ENCODE data around the gene NKX3-2. TPM values are rescaled to one million over a fixed set of nuclear protein-coding genes. Genes with fewer than 3 reads are reported as not detected.

NKX3-2 gene
- total and polyA plus RNA-seq, 9 donors: 0.09 to 0.84 (median 0.19) TPM

GRCh38 chr4:13546142-13546940, 2.0 kb upstream of the NKX3-2 start:
- H3K4me3 ChIP-seq (ENCODE audit: low read length): no peak overlapping the region
- 20% methylated on average over 6 of the region's 18 CpGs for WGBS (ENCODE audit: insufficient coverage)
- H3K4me1 ChIP-seq (ENCODE audit: control insufficient read depth, insufficient read depth, low read length): peaks cover 35% of the 10 kb centered on the region
- no peak overlapping the region for H3K27ac ChIP-seq (ENCODE audit: low read length)
- no peak for DNase-seq
- H3K36me3 ChIP-seq (ENCODE audit: control insufficient read depth, insufficient read depth, low read length): no peaks in the 10 kb centered on the region
- H3K27me3 ChIP-seq (ENCODE audit: control insufficient read depth, insufficient read depth, low read length): peaks cover 75% of the 10 kb centered on the region
- H3K9me3 ChIP-seq (replicated peaks; ENCODE audit: control insufficient read depth, low read depth, low read length): no peaks in the 10 kb centered on the region

GRCh38 chr4:13545394-13545808, 1.1 kb upstream of the NKX3-2 start:
- H3K36me3 ChIP-seq (ENCODE audit: control insufficient read depth, insufficient read depth, low read length): no peaks in the 10 kb centered on the region
- H3K9me3 ChIP-seq (replicated peaks; ENCODE audit: control insufficient read depth, low read depth, low read length): no peaks in the 10 kb centered on the region
- WGBS (ENCODE audit: insufficient coverage): no CpG with 5 or more reads among the region's 8 CpGs
- DNase-seq: no peak
- no peak overlapping the region for H3K27ac ChIP-seq (ENCODE audit: low read length)
- H3K4me1 ChIP-seq (ENCODE audit: control insufficient read depth, insufficient read depth, low read length): peaks cover 35% of the 10 kb centered on the region
- peaks cover 84% of the 10 kb centered on the region for H3K27me3 ChIP-seq (ENCODE audit: control insufficient read depth, insufficient read depth, low read length)
- no peak overlapping the region for H3K4me3 ChIP-seq (ENCODE audit: low read length)

GRCh38 chr4:13544606-13545393, 492 bp upstream of the NKX3-2 start:
- Histone ChIP-seq H3K9me3 (replicated peaks; ENCODE audit: control insufficient read depth, low read depth, low read length) (no peaks in the 10 kb centered on the region), H3K4me1 (ENCODE audit: control insufficient read depth, insufficient read depth, low read length) (peaks cover 38% of the 10 kb centered on the region), H3K36me3 (ENCODE audit: control insufficient read depth, insufficient read depth, low read length) (no peaks in the 10 kb centered on the region), H3K27me3 (ENCODE audit: control insufficient read depth, insufficient read depth, low read length) (peaks cover 86% of the 10 kb centered on the region), H3K4me3 (ENCODE audit: low read length) (peak overlapping the region; percentile 63), H3K27ac (ENCODE audit: low read length) (peak overlapping the region; percentile 29)
- WGBS (ENCODE audit: insufficient coverage): under 1% methylated on average over 49 of the region's 54 CpGs
- peak; percentile 90 for DNase-seq

- Histone ChIP-seq H3K36me3 (ENCODE audit: control insufficient read depth, insufficient read depth, low read length) (no peaks in the 10 kb centered on the region), H3K27me3 (ENCODE audit: control insufficient read depth, insufficient read depth, low read length) (peaks cover 88% of the 10 kb centered on the region), H3K9me3 (replicated peaks; ENCODE audit: control insufficient read depth, low read depth, low read length) (no peaks in the 10 kb centered on the region), H3K4me3 (ENCODE audit: low read length) (peak overlapping the region; percentile 26), H3K27ac (ENCODE audit: low read length) (no peak overlapping the region), H3K4me1 (ENCODE audit: control insufficient read depth, insufficient read depth, low read length) (peaks cover 34% of the 10 kb centered on the region)
- DNase-seq: no peak
- WGBS (ENCODE audit: insufficient coverage): 24% methylated on average over 29 of the region's 30 CpGs
Observed at GRCh38 chr4:13543032-13543838, 1.1 kb downstream of the NKX3-2 start.

- peaks cover 88% of the 10 kb centered on the region for H3K27me3 ChIP-seq (ENCODE audit: control insufficient read depth, insufficient read depth, low read length)
- 12% methylated on average over 17 of the region's 27 CpGs for WGBS (ENCODE audit: insufficient coverage)
- no peak overlapping the region for H3K27ac ChIP-seq (ENCODE audit: low read length)
- H3K4me3 ChIP-seq (ENCODE audit: low read length): no peak overlapping the region
- H3K4me1 ChIP-seq (ENCODE audit: control insufficient read depth, insufficient read depth, low read length): peaks cover 34% of the 10 kb centered on the region
- DNase-seq: no peak
- H3K36me3 ChIP-seq (ENCODE audit: control insufficient read depth, insufficient read depth, low read length): no peaks in the 10 kb centered on the region
- no peaks in the 10 kb centered on the region for H3K9me3 ChIP-seq (replicated peaks; ENCODE audit: control insufficient read depth, low read depth, low read length)
Observed at GRCh38 chr4:13542577-13543031, 1.7 kb downstream of the NKX3-2 start.

GRCh38 chr4:13541720-13542576, 2.4 kb downstream of the NKX3-2 start:
- Histone ChIP-seq H3K27me3 (ENCODE audit: control insufficient read depth, insufficient read depth, low read length) (peaks cover 88% of the 10 kb centered on the region), H3K4me1 (ENCODE audit: control insufficient read depth, insufficient read depth, low read length) (peaks cover 28% of the 10 kb centered on the region), H3K27ac (ENCODE audit: low read length) (no peak overlapping the region), H3K9me3 (replicated peaks; ENCODE audit: control insufficient read depth, low read depth, low read length) (peaks cover 2% of the 10 kb centered on the region), H3K36me3 (ENCODE audit: control insufficient read depth, insufficient read depth, low read length) (no peaks in the 10 kb centered on the region), H3K4me3 (ENCODE audit: low read length) (no peak overlapping the region)
- 4% methylated on average over 79 of the region's 79 CpGs for WGBS (ENCODE audit: insufficient coverage)
- DNase-seq: no peak

GRCh38 chr4:13541176-13541604, 3.1 kb downstream of the NKX3-2 start:
- no peak for DNase-seq
- no peaks in the 10 kb centered on the region for H3K36me3 ChIP-seq (ENCODE audit: control insufficient read depth, insufficient read depth, low read length)
- 10% methylated on average over 2 of the region's 10 CpGs for WGBS (ENCODE audit: insufficient coverage)
- peaks cover 2% of the 10 kb centered on the region for H3K9me3 ChIP-seq (replicated peaks; ENCODE audit: control insufficient read depth, low read depth, low read length)
- peaks cover 88% of the 10 kb centered on the region for H3K27me3 ChIP-seq (ENCODE audit: control insufficient read depth, insufficient read depth, low read length)
- H3K4me1 ChIP-seq (ENCODE audit: control insufficient read depth, insufficient read depth, low read length): peaks cover 25% of the 10 kb centered on the region
- no peak overlapping the region for H3K27ac ChIP-seq (ENCODE audit: low read length)
- no peak overlapping the region for H3K4me3 ChIP-seq (ENCODE audit: low read length)

GRCh38 chr4:13540446-13541175, 3.7 kb downstream of the NKX3-2 start:
- H3K27me3 ChIP-seq (ENCODE audit: control insufficient read depth, insufficient read depth, low read length): peaks cover 93% of the 10 kb centered on the region
- WGBS (ENCODE audit: insufficient coverage): 29% methylated on average over 15 of the region's 23 CpGs
- no peaks in the 10 kb centered on the region for H3K36me3 ChIP-seq (ENCODE audit: control insufficient read depth, insufficient read depth, low read length)
- H3K4me1 ChIP-seq (ENCODE audit: control insufficient read depth, insufficient read depth, low read length): peaks cover 25% of the 10 kb centered on the region
- no peak for DNase-seq
- H3K9me3 ChIP-seq (replicated peaks; ENCODE audit: control insufficient read depth, low read depth, low read length): peaks cover 2% of the 10 kb centered on the region
- H3K4me3 ChIP-seq (ENCODE audit: low read length): no peak overlapping the region
- H3K27ac ChIP-seq (ENCODE audit: low read length): no peak overlapping the region
